A549 (cell line): ENCODE results near the gene FYB1. TPM values are rescaled to one million over a fixed set of nuclear protein-coding genes. Genes with fewer than 3 reads are reported as not detected.
A peak's percentile ranks its signal among the peaks of the same experiment; 100 is the strongest.

Experiments used
- ATAC-seq, 2 experiments: fragments of 200-7000 bp in 1 of 2; fragments of >200 bp in 1 of 2; cut with Nextera tagmentation in 1 of 2; cut with Tn5 transposase in 1 of 2; 3 replicates each; pipeline versions ENCODE4 v1.8.0 to v1.9.1; 2018 to 2020; ENCODE audit warnings: mild to moderate bottlenecking in 1 of 2, moderate library complexity in 1 of 2
- CTCF ChIA-PET: fragments of 300-600 bp; sonication (Branson Sonifier 250); formaldehyde crosslinking; extraction: SDS; loops from one replicate; lab custom pipeline; 2021; ENCODE audit warnings: antibody characterized with exemption, inconsistent platforms; lab: Yijun Ruan, JAX
- POLR2A ChIA-PET: fragments of 350-600 bp; formaldehyde crosslinking; extraction: SDS; loops from one replicate; lab custom pipeline; 2021; ENCODE audit warnings: antibody characterized with exemption, inconsistent platforms; lab: Yijun Ruan, JAX
- DNase-seq, 2 experiments: peaks; one replicate each; pipeline versions ENCODE4 v3.0.0 to v3.0.0-alpha.2; 2011 to 2016; ENCODE audit warnings: low read depth in 1 of 2, low spot score in 1 of 2
- FAIRE-seq: peaks from 2 replicates; lab custom pipeline; 2011; peaks lifted over from hg19 to GRCh38; lab: Jason Lieb, UNC
- H3K27ac ChIP-seq, 2 experiments: fragments of >200 bp; sonication (Bioruptor Twin); formaldehyde crosslinking; 3 replicates each; pipeline ENCODE4 v1.5.1; 2016 to 2017
- H3K4me1 ChIP-seq: fragments of >200 bp; sonication (Bioruptor Twin); formaldehyde crosslinking; 3 replicates; pipeline ENCODE4 v1.6.1; 2016
- H3K4me2 ChIP-seq: fragments of >200 bp; sonication (Bioruptor Twin); formaldehyde crosslinking; 3 replicates; pipeline ENCODE4 v1.6.1; 2016
- H3K4me3 ChIP-seq: fragments of >200 bp; sonication (Bioruptor Twin); formaldehyde crosslinking; 3 replicates; pipeline ENCODE4 v1.5.1; 2016
- H3K9me3 ChIP-seq: fragments of >200 bp; sonication (Bioruptor Twin); formaldehyde crosslinking; 3 replicates; pipeline ENCODE4 v1.6.1; 2016
- EHMT2 ChIP-seq: fragments of 200-600 bp; sonication (generic); IDR thresholded peaks from 2 replicates; pipeline ENCODE4 v1.6.1; 2016; ENCODE audit warnings: antibody characterized with exemption, low read depth, mild to moderate bottlenecking, moderate library complexity
- FOSB ChIP-seq: fragments of 250-450 bp; sonication (Bioruptor Pico); IDR thresholded peaks from 2 replicates; pipeline ENCODE4 v1.5.0; 2020; ENCODE audit warnings: mild to moderate bottlenecking, moderate library complexity
- HEYL ChIP-seq: fragments of 250-450 bp; sonication (Bioruptor Pico); IDR thresholded peaks from 2 replicates; pipeline ENCODE4 v1.8.0; 2021; ENCODE audit warnings: mild to moderate bottlenecking, moderate library complexity
- JUNB ChIP-seq: fragments of >200 bp; sonication (Bioruptor Twin); formaldehyde crosslinking; IDR thresholded peaks from 2 replicates; pipeline ENCODE4 v1.6.1; 2016
- MAFK ChIP-seq: fragments of 450-650 bp; IDR thresholded peaks from 2 replicates; pipeline ENCODE4 v1.6.1; 2014; ENCODE audit not compliant: partially characterized antibody
- NFE2L2 ChIP-seq: fragments of 150-350 bp; conservative IDR thresholded peaks from 2 replicates; pipeline ENCODE4 v1.6.1; 2014; ENCODE audit warnings: low read length
- PBX3 ChIP-seq: IDR thresholded peaks from 2 replicates; pipeline ENCODE4 v1.6.1; 2012
- PHF8 ChIP-seq: fragments of 200-600 bp; sonication (generic); IDR thresholded peaks from 2 replicates; pipeline ENCODE4 v1.6.1; 2016; ENCODE audit warnings: low read depth, mild to moderate bottlenecking, antibody characterized with exemption, moderate library complexity, borderline replicate concordance
- POLR2AphosphoS2 ChIP-seq: conservative IDR thresholded peaks from 2 replicates; pipeline ENCODE4 v1.6.1; 2012; ENCODE audit warnings: low read length, improper control_type of control experiment, inconsistent platforms
- RARB ChIP-seq: fragments of 250-450 bp; sonication (Bioruptor Pico); IDR thresholded peaks from 2 replicates; pipeline ENCODE4 v1.8.0; 2021; ENCODE audit warnings: mild to moderate bottlenecking, moderate library complexity
- RCOR1 ChIP-seq: fragments of 150-350 bp; IDR thresholded peaks from 2 replicates; pipeline ENCODE4 v1.6.1; 2014; ENCODE audit warnings: antibody characterized with exemption, low read length, low read depth
- SMC3 ChIP-seq: fragments of >200 bp; sonication (Bioruptor Twin); formaldehyde crosslinking; IDR thresholded peaks from 3 replicates; pipeline ENCODE4 v1.6.1; 2018; ENCODE audit warnings: inconsistent platforms
- SREBF2 ChIP-seq: fragments of 450-650 bp; IDR thresholded peaks from 2 replicates; pipeline ENCODE4 v1.6.1; 2014; ENCODE audit warnings: mild to moderate bottlenecking, moderate library complexity
- USF2 ChIP-seq: fragments of 450-650 bp; IDR thresholded peaks from 2 replicates; pipeline ENCODE4 v1.6.1; 2014; ENCODE audit warnings: antibody characterized with exemption
- ZSCAN20 ChIP-seq: fragments of 250-450 bp; sonication (Bioruptor Pico); IDR thresholded peaks from 2 replicates; pipeline ENCODE4 v1.8.0; 2022; ENCODE audit warnings: mild to moderate bottlenecking, moderate library complexity
- WGBS: methylation state at CpG from one replicate; pipeline ENCODE4 v1.1.6; 2017; ENCODE audit errors: missing lambda C conversion rate; 5-methylcytosine and 5-hydroxymethylcytosine counted together
- polyA plus RNA-seq, 4 experiments: library from polyadenylated mRNA; depleted of rRNA in 3 of 4; stranded (reverse); fragments of >200 nt; fragmentation: RNase III in 1 of 4; extraction: RNeasy Plus Mini Kit Qiagen cat#74134 plus additional on column Dnase treatment in 1 of 4; gene quantifications; 2 replicates in 3 of 4; 3 replicates in 1 of 4; pipeline ENCODE4 v1.2.3, GENCODE V29; 2011 to 2017
- TF ChIP-seq, protein P1 (sequence below): fragments of 250-450 bp; sonication (Bioruptor Pico); IDR thresholded peaks from 2 replicates; pipeline ENCODE4 v1.5.0; 2021; ENCODE audit warnings: mild to moderate bottlenecking, moderate library complexity, borderline replicate concordance

FYB1 gene
- polyA plus RNA-seq, 2 of the 4 experiments (the other 2 are of a cell fraction) = 7.4 to 34.6 TPM

GRCh38 chr5:39240750-39241149 is 21.4 kb upstream of the FYB1 start (continued):
- TF ChIP-seq SMC3 (no peak), SREBF2 (no peak), USF2 (no peak), ZSCAN20 (CRISPR knock-in tag) (no peak), NFE2L2 (no peak)
- TF ChIP-seq, protein P1, sequence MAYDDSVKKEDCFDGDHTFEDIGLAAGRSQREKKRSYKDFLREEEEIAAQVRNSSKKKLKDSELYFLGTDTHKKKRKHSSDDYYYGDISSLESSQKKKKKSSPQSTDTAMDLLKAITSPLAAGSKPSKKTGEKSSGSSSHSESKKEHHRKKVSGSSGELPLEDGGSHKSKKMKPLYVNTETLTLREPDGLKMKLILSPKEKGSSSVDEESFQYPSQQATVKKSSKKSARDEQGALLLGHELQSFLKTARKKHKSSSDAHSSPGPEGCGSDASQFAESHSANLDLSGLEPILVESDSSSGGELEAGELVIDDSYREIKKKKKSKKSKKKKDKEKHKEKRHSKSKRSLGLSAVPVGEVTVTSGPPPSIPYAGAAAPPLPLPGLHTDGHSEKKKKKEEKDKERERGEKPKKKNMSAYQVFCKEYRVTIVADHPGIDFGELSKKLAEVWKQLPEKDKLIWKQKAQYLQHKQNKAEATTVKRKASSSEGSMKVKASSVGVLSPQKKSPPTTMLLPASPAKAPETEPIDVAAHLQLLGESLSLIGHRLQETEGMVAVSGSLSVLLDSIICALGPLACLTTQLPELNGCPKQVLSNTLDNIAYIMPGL = no peak

DNA sequence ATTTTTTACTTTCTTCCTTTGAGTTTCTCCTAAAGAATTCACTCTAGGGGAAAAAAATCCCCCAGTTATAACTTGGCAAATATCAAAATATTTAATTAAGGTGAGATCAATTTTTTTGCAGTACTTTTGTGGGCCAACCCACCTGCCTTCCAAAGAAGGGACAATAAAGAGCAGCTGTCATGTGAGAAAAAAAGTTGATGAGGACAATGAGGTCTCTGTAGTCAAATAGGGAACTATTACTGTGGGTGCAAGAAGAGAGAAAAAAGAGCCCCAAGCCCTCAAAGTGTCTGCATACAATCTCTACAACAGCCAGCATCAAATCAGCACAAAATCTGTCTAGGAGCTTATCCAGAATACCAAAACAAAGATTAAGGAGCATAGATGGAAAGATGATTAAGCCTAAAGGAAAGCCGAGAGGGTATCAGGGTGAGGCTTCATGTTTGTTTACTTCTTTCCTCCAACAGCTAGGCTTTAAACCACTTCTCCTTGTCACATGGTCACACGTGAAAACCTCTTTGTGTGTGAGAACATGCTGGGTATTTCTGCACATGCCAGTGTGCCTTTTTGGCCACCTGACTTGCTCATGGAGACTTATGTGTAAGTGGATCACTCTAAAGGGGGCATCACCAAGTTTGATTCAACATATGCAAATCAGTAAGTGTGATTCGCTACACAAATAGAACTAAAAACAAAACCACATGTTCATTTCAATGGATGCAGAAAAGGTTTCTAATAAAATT is 19.2 kb upstream of the FYB1 start:
- H3K27ac ChIP-seq = no peak overlapping the region
- WGBS = 55% methylated on average over 3 of the region's 3 CpGs
- H3K9me3 ChIP-seq = 0 out of 3 replicates have a peak, but pooled peaks cover 6% of the 10 kb centered on the region
- ChIA-PET POLR2A (no interaction called here), CTCF (interaction anchor here (0.8 kb wide), 1 partner anchor 45 kb away, joined by 4 read pairs; no protein-coding TSS in a partner anchor)
- no peak for FAIRE-seq
- ATAC-seq = no peak
- no peak overlapping the region for H3K4me3 ChIP-seq
- no peak for DNase-seq
- no peaks in the 10 kb centered on the region for H3K4me1 ChIP-seq
- H3K4me2 ChIP-seq = no peak overlapping the region
- TF ChIP-seq EHMT2 = no peak
- TF ChIP-seq JUNB = no peak
- no peak for TF ChIP-seq RCOR1
- no peak for TF ChIP-seq MAFK
- no peak for TF ChIP-seq FOSB (CRISPR knock-in tag)
- no peak for TF ChIP-seq PHF8
- TF ChIP-seq RARB (CRISPR knock-in tag) = no peak
- no peak for TF ChIP-seq HEYL (CRISPR knock-in tag)
- no peak for TF ChIP-seq USF2

DNA sequence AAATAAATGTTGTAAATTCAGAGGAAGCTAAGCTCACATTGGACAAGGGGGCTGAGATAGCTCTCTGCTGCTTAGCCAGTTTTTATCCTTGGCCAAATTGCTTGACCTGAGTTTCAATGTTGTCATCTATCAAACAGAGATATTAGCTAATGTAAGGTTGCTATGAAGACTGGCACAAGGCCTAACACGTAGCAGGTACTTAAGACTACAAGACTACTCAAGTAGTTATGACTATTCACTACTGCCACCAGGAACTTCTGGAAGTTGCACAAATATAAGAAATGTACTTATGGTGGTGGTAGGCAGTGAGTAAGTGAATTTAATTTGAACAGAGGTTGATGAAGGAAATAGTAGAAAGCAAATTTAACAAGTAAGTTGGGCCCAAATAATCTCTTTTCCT is 17.4 kb upstream of the FYB1 start:
- FAIRE-seq (peak; percentile 13), ATAC-seq (no peak)
- Histone ChIP-seq H3K27ac (no peak overlapping the region), H3K4me1 (peaks cover 6% of the 10 kb centered on the region; the same call in 2 of the 3 replicates), H3K4me2 (no peak overlapping the region), H3K9me3 (0 out of 3 replicates have a peak, but pooled peaks cover 6% of the 10 kb centered on the region)
- POLR2A ChIA-PET = no interaction called here
- CTCF ChIA-PET = interaction anchor here (0.7 kb wide), 1 partner anchor 19 kb away, joined by 4 read pairs; no protein-coding TSS in a partner anchor
- no peak for TF ChIP-seq POLR2AphosphoS2
- TF ChIP-seq PBX3 = no peak
- TF ChIP-seq RCOR1 = no peak
- TF ChIP-seq, all 56 proteins: peak for 0
- no peak for DNase-seq
- 79% methylated on average over 1 of the region's 1 CpG for WGBS
- H3K4me3 ChIP-seq = no peak overlapping the region
